Sigmoid colon (tissue), 7 donors: ENCODE measurements around the gene MAT1A. TPM values are rescaled to one million over a fixed set of nuclear protein-coding genes. Genes with fewer than 3 reads are reported as not detected.

Source experiments
- DNase-seq: peaks from one replicate; pipeline ENCODE4 v3.0.0-alpha.2; 2019
- H3K27ac ChIP-seq, 4 donors: fragments of 200-600 bp; sonication (generic); one replicate each; pipeline ENCODE4 v1.5.1; 2016 to 2019; ENCODE audit warnings: mild to moderate bottlenecking in 1 of 4
- H3K27me3 ChIP-seq, 3 donors: fragments of 200-600 bp; sonication (generic); one replicate each; pipeline ENCODE4 v1.5.1; 2019; ENCODE audit warnings: mild to moderate bottlenecking in 1 of 3
- H3K36me3 ChIP-seq, 4 donors: fragments of 200-600 bp; sonication (generic); one replicate each; pipeline ENCODE4 v1.5.1; 2016 to 2019
- H3K4me1 ChIP-seq, 4 donors: fragments of 200-600 bp; sonication (generic); one replicate each; pipeline ENCODE4 v1.5.1; 2017 to 2019
- H3K4me3 ChIP-seq, 4 donors: fragments of 200-600 bp; sonication (generic); one replicate each; pipeline ENCODE4 v1.5.1; 2017 to 2019; ENCODE audit warnings: mild to moderate bottlenecking in 2 of 4, moderate library complexity in 1 of 4
- H3K9me3 ChIP-seq, 4 donors: fragments of 200-600 bp in 3 of 4; sonication (generic) in 3 of 4; one replicate each; pipeline versions ENCODE4 v1.5.1 to v1.6.1; 2013 to 2019
- CTCF ChIP-seq, 4 experiments: fragments of 450-650 bp in 3 of 4; fragments of 200-600 bp in 1 of 4; IDR thresholded peaks; one replicate each; pipeline ENCODE4 v1.5.1; 2016 to 2019; ENCODE audit warnings: antibody characterized with exemption in 4 of 4, mild to moderate bottlenecking in 3 of 4, moderate library complexity in 2 of 4
- EP300 ChIP-seq, 4 donors: sonication (generic); formaldehyde crosslinking; IDR thresholded peaks; one replicate each; pipeline ENCODE4 v1.6.1; 2017; ENCODE audit warnings: antibody characterized with exemption in 4 of 4
- POLR2A ChIP-seq, 2 donors: fragments of 450-650 bp; IDR thresholded peaks; one replicate each; pipeline ENCODE4 v1.6.1; 2016; ENCODE audit warnings: antibody characterized with exemption in 2 of 2, mild to moderate bottlenecking in 2 of 2, moderate library complexity in 2 of 2
- POLR2AphosphoS5 ChIP-seq, 4 donors: sonication (generic); formaldehyde crosslinking; IDR thresholded peaks; one replicate each; pipeline ENCODE4 v1.6.1; 2017; ENCODE audit warnings: antibody characterized with exemption in 4 of 4
- WGBS, 2 donors: extraction: QIAGEN DNeasy Blood & Tissue Kit; methylation state at CpG; one replicate each; pipeline ENCODE4 v1.1.7; 2013; 5-methylcytosine and 5-hydroxymethylcytosine counted together
- intact Hi-C: fragments of 100-400 bp; cut with DNase I; formaldehyde crosslinking; loops from one replicate; pipeline ENCODE4 v1.15.1; 2023
- polyA plus RNA-seq, 3 donors: library from polyadenylated mRNA; stranded (reverse); fragments of 200-250 nt; gene quantifications; one replicate each; pipeline ENCODE4 v1.2.3, GENCODE V29; 2013
- total RNA-seq, 4 donors: library from RNA; depleted of rRNA; stranded (reverse); fragments of >200 nt; gene quantifications; one replicate each; pipeline ENCODE4 v1.1.0, GENCODE V29; 2016
- donor health status: healthy with polysubstance abuse.
- donor health status: Bipolar disorder and iron deficiency.
- donor health status: healthy.

The MAT1A gene
- total and polyA plus RNA-seq, 7 donors: 0.23 to 0.31 TPM; not detected in 5

- no peak for TF ChIP-seq EP300 (IDR thresholded peaks at IDR 0.05)
- no peak for TF ChIP-seq POLR2AphosphoS5 (IDR thresholded peaks at IDR 0.05)
- TF ChIP-seq CTCF (IDR thresholded peaks at IDR 0.05): no peak
- TF ChIP-seq POLR2A (IDR thresholded peaks at IDR 0.05): no peak
- no peak overlapping the region for H3K27ac ChIP-seq
- 87 to 93% methylated on average over 14 of the region's 14 CpGs for WGBS, 2 donors
Measured at GRCh38 chr10:80273523-80274170, 15.8 kb downstream of the MAT1A start.

DNA sequence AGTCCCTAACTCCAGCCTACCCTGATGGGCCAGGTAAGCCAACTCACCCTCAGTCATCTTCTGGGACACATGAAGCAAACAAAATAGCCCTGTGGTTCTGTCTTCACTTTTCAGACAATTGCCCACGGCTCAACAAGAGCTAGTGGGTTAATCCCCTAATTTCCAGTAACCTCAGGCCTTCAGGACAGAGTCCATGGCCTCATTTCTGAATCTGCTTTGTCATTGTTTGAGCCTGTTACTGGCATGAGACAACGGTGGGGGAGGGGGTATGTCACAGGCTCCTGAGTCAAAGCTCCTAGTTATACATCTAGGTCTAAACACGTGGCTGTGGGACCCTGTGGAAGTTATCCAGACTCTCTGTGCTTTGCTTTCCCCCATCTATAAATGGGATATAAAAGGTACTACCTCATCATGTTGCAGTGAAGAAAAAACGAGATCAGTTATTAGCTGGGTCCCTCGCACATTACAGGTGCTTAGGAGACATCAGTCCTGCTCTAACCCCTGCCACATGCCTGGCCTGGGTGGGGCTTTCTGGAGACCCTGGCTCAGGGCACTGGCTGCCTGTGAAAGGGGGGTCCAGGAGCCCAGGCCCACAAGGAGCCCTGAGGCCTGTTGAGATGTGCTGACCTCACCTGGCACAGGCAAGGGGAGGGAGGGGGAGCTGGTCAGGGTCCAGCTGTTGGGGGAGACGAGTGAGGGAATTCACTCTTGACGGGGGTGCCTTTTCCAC lies 16.5 kb downstream of the MAT1A start:
- no peaks in the 10 kb centered on the region for H3K36me3 ChIP-seq
- no peak overlapping the region for H3K27ac ChIP-seq
- H3K27me3 ChIP-seq: no peaks in the 10 kb centered on the region
- 58 to 68% methylated on average over 7 of the region's 7 CpGs for WGBS, 2 donors
- intact Hi-C loops: no loop called here
- no peaks in the 10 kb centered on the region for H3K4me1 ChIP-seq
- DNase-seq: no peak
- TF ChIP-seq CTCF (IDR thresholded peaks at IDR 0.05) (no peak), POLR2AphosphoS5 (IDR thresholded peaks at IDR 0.05) (no peak), POLR2A (IDR thresholded peaks at IDR 0.05) (no peak), EP300 (IDR thresholded peaks at IDR 0.05) (no peak)
- H3K4me3 ChIP-seq: no peak overlapping the region
- H3K9me3 ChIP-seq: no peaks in the 10 kb centered on the region

More at GRCh38 chr10:80273523-80274170, 15.8 kb downstream of the MAT1A start:
- intact Hi-C loops: no loop called here
- Histone ChIP-seq H3K27me3 (no peaks in the 10 kb centered on the region), H3K36me3 (no peaks in the 10 kb centered on the region), H3K9me3 (no peaks in the 10 kb centered on the region), H3K4me3 (no peak overlapping the region), H3K4me1 (no peaks in the 10 kb centered on the region)
- no peak for DNase-seq

DNA sequence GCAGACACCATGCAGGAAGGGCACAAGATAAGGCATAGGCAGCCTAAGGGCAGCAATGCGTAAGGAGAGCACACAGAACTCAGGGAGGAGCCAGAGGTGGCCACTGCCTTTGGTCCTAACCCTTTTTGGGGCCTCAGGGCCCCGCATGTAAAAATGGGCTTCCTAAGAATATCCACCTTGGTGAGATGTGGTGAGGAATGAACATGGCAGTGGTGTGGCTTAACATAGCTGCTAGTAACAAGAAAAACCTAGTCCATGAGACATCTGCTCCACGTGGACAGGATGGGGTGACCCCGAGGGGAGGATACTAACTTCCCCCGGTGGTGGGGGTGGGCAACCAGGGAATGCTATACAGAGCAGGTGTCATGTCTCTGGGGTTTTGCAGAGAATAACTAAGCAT lies 18.0 kb downstream of the MAT1A start:
- H3K4me1 ChIP-seq: no peaks in the 10 kb centered on the region
- no peak for DNase-seq
- no peak overlapping the region for H3K27ac ChIP-seq
- TF ChIP-seq CTCF (IDR thresholded peaks at IDR 0.05) (no peak), EP300 (IDR thresholded peaks at IDR 0.05) (no peak), POLR2AphosphoS5 (IDR thresholded peaks at IDR 0.05) (no peak)
- no peaks in the 10 kb centered on the region for H3K9me3 ChIP-seq
- intact Hi-C loops: no loop called here
- 58 to 84% methylated on average over 5 of the region's 5 CpGs for WGBS, 2 donors
- no peaks in the 10 kb centered on the region for H3K27me3 ChIP-seq
- H3K36me3 ChIP-seq: no peaks in the 10 kb centered on the region
- no peak overlapping the region for H3K4me3 ChIP-seq

GRCh38 chr10:80270887-80271286 lies 18.6 kb downstream of the MAT1A start:
- Histone ChIP-seq H3K4me1 (no peaks in the 10 kb centered on the region), H3K9me3 (no peaks in the 10 kb centered on the region), H3K27ac (no peak overlapping the region), H3K4me3 (no peak overlapping the region), H3K27me3 (no peaks in the 10 kb centered on the region), H3K36me3 (no peaks in the 10 kb centered on the region)
- no peak for DNase-seq
- no peak for TF ChIP-seq CTCF (IDR thresholded peaks at IDR 0.05)
- TF ChIP-seq POLR2AphosphoS5 (IDR thresholded peaks at IDR 0.05): no peak
- TF ChIP-seq POLR2A (IDR thresholded peaks at IDR 0.05): no peak
- no peak for TF ChIP-seq EP300 (IDR thresholded peaks at IDR 0.05)
- intact Hi-C loops: no loop called here
- whole genome bisulfite sequencing, 2 donors: 88 to 90% methylated on average over 7 of the region's 7 CpGs
